Lower leg skin (tissue), 3 donors: ENCODE results near the gene OR2T34.

Source experiments
- POLR2A ChIP-seq, 2 donors: fragments of 450-650 bp; IDR thresholded peaks; one replicate each; pipeline ENCODE4 v1.6.1; 2016 to 2017; ENCODE audit warnings: antibody characterized with exemption in 2 of 2, mild to moderate bottlenecking in 1 of 2, moderate library complexity in 1 of 2
- TF ChIP-seq, protein P1 (sequence below), 3 donors: fragments of 450-650 bp; IDR thresholded peaks; one replicate each; pipeline ENCODE4 v1.5.1; 2016; ENCODE audit warnings: antibody characterized with exemption in 3 of 3, mild to moderate bottlenecking in 3 of 3, moderate library complexity in 2 of 3

- TF ChIP-seq, protein P1, sequence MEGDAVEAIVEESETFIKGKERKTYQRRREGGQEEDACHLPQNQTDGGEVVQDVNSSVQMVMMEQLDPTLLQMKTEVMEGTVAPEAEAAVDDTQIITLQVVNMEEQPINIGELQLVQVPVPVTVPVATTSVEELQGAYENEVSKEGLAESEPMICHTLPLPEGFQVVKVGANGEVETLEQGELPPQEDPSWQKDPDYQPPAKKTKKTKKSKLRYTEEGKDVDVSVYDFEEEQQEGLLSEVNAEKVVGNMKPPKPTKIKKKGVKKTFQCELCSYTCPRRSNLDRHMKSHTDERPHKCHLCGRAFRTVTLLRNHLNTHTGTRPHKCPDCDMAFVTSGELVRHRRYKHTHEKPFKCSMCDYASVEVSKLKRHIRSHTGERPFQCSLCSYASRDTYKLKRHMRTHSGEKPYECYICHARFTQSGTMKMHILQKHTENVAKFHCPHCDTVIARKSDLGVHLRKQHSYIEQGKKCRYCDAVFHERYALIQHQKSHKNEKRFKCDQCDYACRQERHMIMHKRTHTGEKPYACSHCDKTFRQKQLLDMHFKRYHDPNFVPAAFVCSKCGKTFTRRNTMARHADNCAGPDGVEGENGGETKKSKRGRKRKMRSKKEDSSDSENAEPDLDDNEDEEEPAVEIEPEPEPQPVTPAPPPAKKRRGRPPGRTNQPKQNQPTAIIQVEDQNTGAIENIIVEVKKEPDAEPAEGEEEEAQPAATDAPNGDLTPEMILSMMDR (IDR thresholded peaks at IDR 0.05) = no peak
- no peak for TF ChIP-seq POLR2A (IDR thresholded peaks at IDR 0.05)
These were observed 22.1 kb upstream of the OR2T34 start for GRCh38 chr1:248596615-248597014.
